ENCODE results near the gene SMC6.

SMC6 gene

DNA sequence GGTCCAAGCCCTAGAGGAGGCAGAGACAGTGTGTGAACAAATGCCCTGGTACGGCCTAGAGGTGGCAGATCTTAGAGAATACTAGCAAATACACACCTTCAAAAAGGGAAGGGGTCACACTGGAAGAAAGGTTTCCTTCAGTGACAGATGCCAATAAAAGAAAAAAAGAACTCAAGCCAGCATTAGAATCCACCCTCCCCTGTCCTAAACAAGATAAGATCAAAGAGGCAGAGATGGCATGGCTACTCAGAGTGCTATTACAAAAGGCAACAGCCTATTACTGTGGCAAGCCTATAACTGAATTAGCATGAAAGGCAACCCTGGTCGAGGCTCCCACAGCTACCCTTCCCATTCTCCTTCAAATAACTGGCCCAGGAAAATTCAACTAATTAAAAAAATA lies 69.6 kb downstream of the SMC6 start:
- Histone ChIP-seq H2AFZ (ENCODE audit: low read depth, low read length) (no peak overlapping the region), H3K4me3 (ENCODE audit: low read length) (no peak overlapping the region), H3K9me3 (ENCODE audit: low read length) (no peaks in the 10 kb centered on the region), H3K4me1 (ENCODE audit: insufficient read depth, low read length) (no peaks in the 10 kb centered on the region), H3K36me3 (ENCODE audit: insufficient read depth, low read length) (peaks cover 42% of the 10 kb centered on the region), H3K27me3 (ENCODE audit: insufficient read depth, low read length) (no peaks in the 10 kb centered on the region)

DNA sequence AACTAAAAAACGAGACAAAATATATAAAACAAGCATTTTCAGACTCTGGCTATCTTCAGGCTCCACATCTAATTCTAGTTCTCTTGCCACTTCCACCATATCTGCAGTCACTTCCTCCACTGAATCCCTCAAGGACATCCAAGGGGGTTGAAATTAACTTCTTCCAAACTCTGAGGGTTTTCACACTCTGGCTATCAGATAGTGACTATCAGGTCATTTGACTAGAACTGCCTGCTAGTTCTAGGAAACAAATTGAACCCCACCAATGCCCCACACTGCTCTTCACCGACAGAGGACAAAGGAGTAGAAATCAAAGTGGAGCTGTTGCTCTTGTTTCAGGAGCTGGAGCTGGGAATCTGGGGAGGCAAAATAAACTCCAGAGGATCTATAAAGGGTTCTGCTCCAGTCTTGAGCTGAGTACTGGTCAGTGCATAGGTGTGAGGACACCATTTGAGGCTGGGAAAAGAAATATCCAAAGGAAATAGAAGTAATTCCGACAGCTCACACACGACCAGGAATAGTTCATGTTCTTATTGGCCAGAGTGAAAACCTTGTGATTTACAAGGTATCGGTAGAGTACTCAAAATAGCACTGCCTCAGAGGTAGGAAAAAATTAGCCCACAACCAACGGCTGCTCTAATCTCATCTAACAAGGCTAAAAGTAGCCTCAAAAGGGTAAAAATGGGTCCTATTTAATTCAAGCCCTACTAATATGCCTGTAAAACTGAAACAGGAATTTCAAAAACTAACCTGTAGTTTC lies 71.3 kb downstream of the SMC6 start:
- H3K36me3 ChIP-seq (ENCODE audit: insufficient read depth, low read length) = peaks cover 41% of the 10 kb centered on the region
- no peak overlapping the region for H2AFZ ChIP-seq (ENCODE audit: low read depth, low read length)
- H3K4me1 ChIP-seq (ENCODE audit: insufficient read depth, low read length) = no peaks in the 10 kb centered on the region
- H3K4me3 ChIP-seq (ENCODE audit: low read length) = no peak overlapping the region
- H3K27me3 ChIP-seq (ENCODE audit: insufficient read depth, low read length) = no peaks in the 10 kb centered on the region
- no peaks in the 10 kb centered on the region for H3K9me3 ChIP-seq (ENCODE audit: low read length)

DNA sequence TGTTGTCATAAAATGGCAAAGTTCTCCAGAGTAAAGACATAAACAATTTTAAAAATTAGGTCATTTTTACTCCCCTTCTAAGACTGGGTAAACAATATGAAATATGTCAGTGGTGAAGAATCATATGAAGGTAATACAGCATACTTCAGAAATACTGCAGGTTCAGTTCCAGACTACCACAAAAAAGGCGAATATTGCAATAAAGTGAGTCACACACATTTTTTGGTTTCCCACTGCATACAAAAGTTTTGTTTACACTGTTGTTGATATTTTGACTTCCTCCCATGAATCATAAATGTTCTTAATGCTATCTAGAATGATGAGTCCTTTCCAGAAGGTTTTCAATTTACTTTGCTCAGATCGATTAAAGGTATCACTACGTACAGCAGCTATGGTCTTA lies 73.5 kb downstream of the SMC6 start:
- Histone ChIP-seq H3K4me1 (ENCODE audit: insufficient read depth, low read length) (no peaks in the 10 kb centered on the region), H2AFZ (ENCODE audit: low read depth, low read length) (no peak overlapping the region), H3K27me3 (ENCODE audit: insufficient read depth, low read length) (no peaks in the 10 kb centered on the region), H3K36me3 (ENCODE audit: insufficient read depth, low read length) (peaks cover 41% of the 10 kb centered on the region), H3K9me3 (ENCODE audit: low read length) (no peaks in the 10 kb centered on the region), H3K4me3 (ENCODE audit: low read length) (no peak overlapping the region)

DNA sequence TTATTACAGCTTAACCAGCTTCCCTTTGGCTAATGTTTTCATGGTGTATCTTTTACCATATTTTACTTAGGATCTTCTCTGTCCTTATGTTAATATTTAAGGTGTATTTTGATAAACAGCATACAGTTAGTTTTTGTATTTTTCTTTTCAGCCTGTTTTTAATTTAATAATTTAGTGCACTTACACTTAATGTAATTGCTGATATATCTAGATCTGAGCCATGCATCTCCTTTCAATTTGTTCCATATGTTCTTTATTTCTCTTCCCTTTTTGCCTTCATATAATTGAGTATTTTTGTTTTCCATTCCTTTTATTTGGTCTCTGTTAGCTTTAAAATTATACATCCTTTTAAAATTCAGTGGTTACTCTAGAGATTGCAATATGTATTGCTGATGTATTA lies 78.8 kb downstream of the SMC6 start:
- H3K4me1 ChIP-seq (ENCODE audit: insufficient read depth, low read length) = no peaks in the 10 kb centered on the region
- H3K27me3 ChIP-seq (ENCODE audit: insufficient read depth, low read length) = no peaks in the 10 kb centered on the region
- no peak overlapping the region for H3K4me3 ChIP-seq (ENCODE audit: low read length)
- H2AFZ ChIP-seq (ENCODE audit: low read depth, low read length) = no peak overlapping the region
- H3K9me3 ChIP-seq (ENCODE audit: low read length) = no peaks in the 10 kb centered on the region
- peaks cover 23% of the 10 kb centered on the region for H3K36me3 ChIP-seq (ENCODE audit: insufficient read depth, low read length)

DNA sequence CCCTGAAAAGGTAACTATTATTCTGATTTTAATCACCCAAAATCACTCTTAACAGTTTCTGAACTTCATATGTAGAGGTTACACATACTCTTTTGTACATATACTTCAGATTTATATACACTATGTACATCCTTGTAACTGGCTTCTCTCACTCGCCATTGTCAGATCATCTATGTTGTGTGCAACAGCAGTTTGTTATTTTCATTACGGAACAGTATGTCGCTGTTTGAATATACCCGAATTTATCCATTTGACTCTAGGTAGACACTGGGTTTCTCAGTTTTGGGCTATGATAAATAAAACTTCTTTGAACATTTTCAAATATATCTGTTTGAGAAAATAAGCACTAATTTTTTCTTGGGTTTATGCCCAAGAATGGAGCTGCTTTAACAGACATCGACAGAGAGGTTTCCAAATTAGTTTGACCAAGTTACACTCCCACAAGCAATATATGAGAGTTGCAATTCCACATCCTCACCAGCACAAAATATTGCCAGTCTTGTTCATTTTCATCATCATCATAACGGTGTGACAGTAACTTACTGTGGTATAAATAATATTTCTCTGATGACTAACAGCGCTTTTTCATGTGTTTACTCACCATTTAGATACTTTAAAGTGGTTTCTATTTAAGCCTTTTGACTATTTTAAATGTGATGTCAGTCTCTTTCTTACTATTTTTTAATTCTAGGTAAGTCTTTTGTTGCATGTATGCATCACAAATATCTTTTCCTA lies 80.9 kb downstream of the SMC6 start:
- peaks cover 30% of the 10 kb centered on the region for H3K36me3 ChIP-seq (ENCODE audit: insufficient read depth, low read length)
- H3K27me3 ChIP-seq (ENCODE audit: insufficient read depth, low read length) = no peaks in the 10 kb centered on the region
- no peaks in the 10 kb centered on the region for H3K4me1 ChIP-seq (ENCODE audit: insufficient read depth, low read length)
- H2AFZ ChIP-seq (ENCODE audit: low read depth, low read length) = no peak overlapping the region
- no peak overlapping the region for H3K4me3 ChIP-seq (ENCODE audit: low read length)
- no peaks in the 10 kb centered on the region for H3K9me3 ChIP-seq (ENCODE audit: low read length)

DNA sequence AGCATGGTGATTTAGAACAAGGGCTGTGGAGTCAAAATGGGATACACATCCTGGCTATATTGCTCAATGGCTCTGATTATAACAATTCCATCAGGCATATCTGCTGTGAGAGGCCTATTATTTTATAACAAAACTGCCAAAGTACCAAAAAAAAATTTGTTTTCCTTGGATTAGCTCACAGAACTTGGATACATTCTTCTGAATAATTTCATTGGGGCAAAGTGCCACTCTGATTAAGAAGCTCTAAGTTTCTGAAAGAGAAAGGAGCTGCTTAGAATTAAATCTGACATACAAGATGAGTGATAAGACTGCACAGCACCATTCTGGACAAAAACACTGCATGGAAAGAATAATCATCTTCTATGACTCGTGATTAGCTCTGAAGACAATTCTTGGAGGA lies 85.7 kb downstream of the SMC6 start:
- H3K27me3 ChIP-seq (ENCODE audit: insufficient read depth, low read length) = no peaks in the 10 kb centered on the region
- H3K9me3 ChIP-seq (ENCODE audit: low read length) = no peaks in the 10 kb centered on the region
- peaks cover 34% of the 10 kb centered on the region for H3K36me3 ChIP-seq (ENCODE audit: insufficient read depth, low read length)
- no peak overlapping the region for H2AFZ ChIP-seq (ENCODE audit: low read depth, low read length)
- no peak overlapping the region for H3K4me3 ChIP-seq (ENCODE audit: low read length)
- no peaks in the 10 kb centered on the region for H3K4me1 ChIP-seq (ENCODE audit: insufficient read depth, low read length)

DNA sequence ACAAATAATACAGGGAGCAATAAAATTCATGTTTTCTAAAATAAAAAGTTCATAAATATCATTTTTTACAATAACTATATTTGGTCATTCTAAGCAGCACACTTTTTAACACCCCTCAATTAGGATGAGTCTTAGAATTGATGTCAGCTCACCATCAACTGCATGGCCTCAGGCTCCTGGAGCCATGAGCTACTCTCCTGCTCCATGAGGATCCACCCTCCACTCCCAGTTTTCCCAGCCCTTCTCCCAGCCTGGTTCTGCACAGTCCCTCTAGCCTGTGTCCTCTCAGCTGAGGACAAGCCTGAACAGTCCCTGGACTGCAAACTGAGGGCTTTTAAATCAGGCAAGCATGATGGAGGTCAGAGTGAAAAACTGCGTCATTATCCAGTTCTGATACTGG lies 89.1 kb downstream of the SMC6 start:
- H3K4me1 ChIP-seq (ENCODE audit: insufficient read depth, low read length) = no peaks in the 10 kb centered on the region
- H3K27me3 ChIP-seq (ENCODE audit: insufficient read depth, low read length) = no peaks in the 10 kb centered on the region
- H2AFZ ChIP-seq (ENCODE audit: low read depth, low read length) = no peak overlapping the region
- H3K9me3 ChIP-seq (ENCODE audit: low read length) = no peaks in the 10 kb centered on the region
- no peak overlapping the region for H3K4me3 ChIP-seq (ENCODE audit: low read length)
- peaks cover 30% of the 10 kb centered on the region for H3K36me3 ChIP-seq (ENCODE audit: insufficient read depth, low read length)

DNA sequence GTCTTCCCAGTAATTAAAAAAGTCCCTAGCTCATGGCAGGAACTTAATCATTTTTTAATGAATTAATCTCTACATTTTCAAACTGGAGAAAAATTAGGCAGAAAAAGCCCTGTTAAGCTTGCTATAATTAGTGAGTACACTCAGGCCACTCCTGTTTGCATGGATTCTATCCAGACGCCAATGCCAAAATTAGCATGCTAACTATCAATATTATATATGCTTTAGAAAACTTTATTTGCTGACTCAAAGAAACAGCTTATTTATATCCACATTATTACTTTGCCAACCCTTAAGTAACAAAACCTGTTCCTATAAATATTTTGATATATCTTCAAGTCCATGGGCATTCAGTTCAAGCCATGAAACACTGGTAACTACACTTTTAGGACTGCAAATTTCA lies 90.9 kb downstream of the SMC6 start:
- no peaks in the 10 kb centered on the region for H3K9me3 ChIP-seq (ENCODE audit: low read length)
- H3K36me3 ChIP-seq (ENCODE audit: insufficient read depth, low read length) = peaks cover 19% of the 10 kb centered on the region
- H2AFZ ChIP-seq (ENCODE audit: low read depth, low read length) = no peak overlapping the region
- H3K4me3 ChIP-seq (ENCODE audit: low read length) = no peak overlapping the region
- H3K4me1 ChIP-seq (ENCODE audit: insufficient read depth, low read length) = no peaks in the 10 kb centered on the region
- H3K27me3 ChIP-seq (ENCODE audit: insufficient read depth, low read length) = no peaks in the 10 kb centered on the region

DNA sequence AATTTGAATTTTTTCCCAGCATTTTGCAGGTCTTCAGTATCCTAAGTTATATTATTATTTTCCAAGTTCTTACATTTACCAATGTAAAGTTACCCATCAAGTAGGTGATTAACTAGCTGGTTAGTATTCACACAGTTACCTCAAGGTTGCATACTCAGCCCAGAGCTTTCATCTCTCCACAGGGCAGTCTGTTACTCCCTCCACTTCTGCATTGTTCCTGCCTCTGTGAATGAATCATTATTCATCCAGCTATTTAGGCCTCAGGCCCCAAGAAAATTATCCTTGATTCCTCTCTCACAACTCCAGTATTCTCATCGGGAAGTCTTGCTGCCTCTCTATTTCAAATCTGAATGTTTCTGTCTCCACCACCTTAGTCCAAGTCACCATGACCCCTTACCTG lies 92.2 kb downstream of the SMC6 start:
- H3K4me1 ChIP-seq (ENCODE audit: insufficient read depth, low read length) = no peaks in the 10 kb centered on the region
- no peaks in the 10 kb centered on the region for H3K9me3 ChIP-seq (ENCODE audit: low read length)
- H3K27me3 ChIP-seq (ENCODE audit: insufficient read depth, low read length) = no peaks in the 10 kb centered on the region
- H2AFZ ChIP-seq (ENCODE audit: low read depth, low read length) = no peak overlapping the region
- peaks cover 19% of the 10 kb centered on the region for H3K36me3 ChIP-seq (ENCODE audit: insufficient read depth, low read length)
- H3K4me3 ChIP-seq (ENCODE audit: low read length) = no peak overlapping the region

DNA sequence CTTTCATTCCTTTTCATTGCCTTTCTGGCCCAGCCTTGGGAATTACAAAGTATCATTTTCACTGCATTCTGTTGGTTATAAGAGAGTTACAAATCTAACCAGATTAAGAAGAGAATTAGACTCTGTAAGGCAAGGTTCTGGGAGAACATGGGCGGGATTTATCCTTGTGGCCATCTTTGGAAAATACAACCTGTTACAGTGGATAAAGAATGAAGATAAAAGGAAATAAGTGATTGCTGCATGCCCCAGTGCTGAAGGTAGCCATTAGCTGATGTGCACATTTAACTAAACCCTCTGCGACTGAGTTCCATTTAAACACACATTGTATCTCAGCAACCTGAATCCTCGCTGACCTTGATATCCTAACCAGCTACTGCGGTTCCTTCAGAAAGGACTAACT lies 93.4 kb downstream of the SMC6 start:
- Histone ChIP-seq H3K4me3 (ENCODE audit: low read length) (no peak overlapping the region), H3K36me3 (ENCODE audit: insufficient read depth, low read length) (peaks cover 9% of the 10 kb centered on the region), H3K27me3 (ENCODE audit: insufficient read depth, low read length) (no peaks in the 10 kb centered on the region)

DNA sequence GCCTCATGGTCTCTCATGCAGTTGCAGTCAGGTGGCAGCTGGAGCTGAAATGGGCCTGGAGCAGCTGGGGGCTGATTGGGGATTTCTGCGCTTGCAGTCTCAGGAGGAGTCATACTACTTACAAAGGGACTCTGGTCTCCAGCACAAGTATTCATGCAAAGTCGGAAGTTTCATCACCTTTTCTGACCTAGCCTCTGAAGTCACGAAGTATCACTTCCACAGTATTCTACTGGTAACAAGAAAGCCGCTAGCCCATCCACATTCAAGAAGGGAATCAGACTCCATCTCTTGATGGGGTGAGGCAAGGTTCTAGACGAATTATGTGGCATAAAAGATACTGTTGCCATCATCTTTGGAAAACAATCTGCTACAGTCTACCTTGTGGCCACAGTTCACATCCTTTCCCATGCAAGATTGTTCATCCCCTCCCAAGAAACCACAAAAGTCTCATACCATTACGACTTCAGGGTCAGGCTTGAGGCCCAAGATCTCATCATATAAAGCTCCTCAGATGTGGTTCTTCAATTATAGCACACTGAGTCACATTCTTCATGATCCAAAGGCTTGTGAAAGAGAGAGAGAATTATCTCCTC lies 95.3 kb downstream of the SMC6 start:
- Histone ChIP-seq H3K27me3 (ENCODE audit: insufficient read depth, low read length) (no peaks in the 10 kb centered on the region), H3K4me1 (ENCODE audit: insufficient read depth, low read length) (peaks cover 13% of the 10 kb centered on the region), H3K4me3 (ENCODE audit: low read length) (no peak overlapping the region), H3K9me3 (ENCODE audit: low read length) (no peaks in the 10 kb centered on the region), H3K36me3 (ENCODE audit: insufficient read depth, low read length) (no peaks in the 10 kb centered on the region), H2AFZ (ENCODE audit: low read depth, low read length) (no peak overlapping the region)

More for the DNA sequence above, 93.4 kb downstream of the SMC6 start:
- H3K9me3 ChIP-seq (ENCODE audit: low read length) = no peaks in the 10 kb centered on the region
- H2AFZ ChIP-seq (ENCODE audit: low read depth, low read length) = no peak overlapping the region
- H3K4me1 ChIP-seq (ENCODE audit: insufficient read depth, low read length) = peaks cover 6% of the 10 kb centered on the region

DNA sequence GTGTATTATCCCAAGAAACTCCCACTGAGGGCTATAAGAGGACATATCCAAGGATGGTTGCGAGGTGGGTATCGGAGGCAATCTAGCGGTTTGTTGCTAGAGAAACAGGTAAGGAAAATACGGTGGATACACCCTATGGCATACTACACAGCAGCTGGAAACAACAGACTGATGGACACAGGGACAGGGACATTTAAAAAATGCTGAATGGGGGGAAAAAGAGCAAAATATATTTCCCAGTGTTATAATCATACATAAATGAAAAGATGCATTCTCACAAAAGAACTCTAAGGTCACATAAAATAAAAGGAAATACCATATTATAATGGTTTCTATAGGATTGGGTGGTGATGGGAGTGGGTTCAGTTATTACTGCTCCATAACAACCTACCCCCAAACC lies 95.9 kb downstream of the SMC6 start:
- H3K36me3 ChIP-seq (ENCODE audit: insufficient read depth, low read length) = no peaks in the 10 kb centered on the region
- H2AFZ ChIP-seq (ENCODE audit: low read depth, low read length) = no peak overlapping the region
- H3K9me3 ChIP-seq (ENCODE audit: low read length) = no peaks in the 10 kb centered on the region
- H3K4me3 ChIP-seq (ENCODE audit: low read length) = no peak overlapping the region
- H3K4me1 ChIP-seq (ENCODE audit: insufficient read depth, low read length) = peaks cover 13% of the 10 kb centered on the region
- no peaks in the 10 kb centered on the region for H3K27me3 ChIP-seq (ENCODE audit: insufficient read depth, low read length)

DNA sequence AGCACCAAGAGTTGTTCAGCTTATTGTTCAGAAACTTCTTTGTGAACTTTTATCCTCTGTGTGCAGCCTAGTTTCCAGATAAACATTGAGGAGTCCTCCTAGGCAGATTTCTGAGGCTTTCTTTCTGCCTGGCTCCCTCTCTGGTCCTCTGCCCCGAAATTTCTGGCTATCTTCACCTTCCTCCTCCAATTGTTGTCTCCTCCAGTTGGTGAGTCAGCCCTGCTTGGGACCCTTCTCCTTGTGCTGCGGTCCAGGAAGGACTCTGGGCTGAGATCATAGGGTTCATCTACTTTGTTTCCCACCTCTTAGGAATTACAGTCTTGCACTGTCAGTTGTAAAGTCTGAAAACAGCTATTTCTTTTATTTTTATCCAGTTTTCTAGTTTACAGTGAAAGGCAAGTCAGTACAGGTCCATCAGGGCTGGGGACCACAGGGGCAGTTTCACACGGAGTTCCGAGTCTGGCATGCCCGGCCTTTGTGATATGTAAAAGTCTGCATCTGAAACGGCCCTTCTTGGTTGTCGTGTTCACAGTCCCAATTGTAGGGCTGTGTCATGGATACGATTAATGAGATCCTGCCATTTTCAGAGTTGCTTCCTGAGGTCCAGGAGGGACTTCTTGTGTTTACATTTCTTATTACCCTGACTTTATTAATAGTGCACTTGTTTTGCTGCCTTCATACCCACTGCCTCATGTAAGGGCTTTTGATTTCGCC lies 100.8 kb downstream of the SMC6 start:
- Histone ChIP-seq H3K4me3 (ENCODE audit: low read length) (no peak overlapping the region), H3K36me3 (ENCODE audit: insufficient read depth, low read length) (no peaks in the 10 kb centered on the region), H3K27me3 (ENCODE audit: insufficient read depth, low read length) (no peaks in the 10 kb centered on the region), H2AFZ (ENCODE audit: low read depth, low read length) (no peak overlapping the region), H3K4me1 (ENCODE audit: insufficient read depth, low read length) (peaks cover 13% of the 10 kb centered on the region), H3K9me3 (ENCODE audit: low read length) (no peaks in the 10 kb centered on the region)
